H1 (cell line): ENCODE measurements around the gene PGAM2. TPM values are rescaled to one million over a fixed set of nuclear protein-coding genes. Genes with fewer than 3 reads are reported as not detected.

Experiments used
- CTCF ChIA-PET: fragments of 300-600 bp; sonication (Branson Sonifier 250); formaldehyde crosslinking; loops from one replicate; lab custom pipeline; 2021; ENCODE audit not compliant: partially characterized antibody; lab: Charles Lee
- POLR2A ChIA-PET: fragments of 300-600 bp; sonication (Branson Sonifier 250); formaldehyde crosslinking; loops from one replicate; lab custom pipeline; 2021; ENCODE audit warnings: inconsistent platforms; ENCODE audit not compliant: partially characterized antibody; lab: Charles Lee
- DNase-seq, 2 experiments: peaks; one replicate each; pipeline versions ENCODE4 v3.0.0 to v3.0.0-alpha.2; 2010 to 2022; ENCODE audit warnings: low spot score in 2 of 2, low read depth in 1 of 2, mixed read lengths in 1 of 2
- FAIRE-seq: peaks from 2 replicates; lab custom pipeline; 2011; peaks lifted over from hg19 to GRCh38; lab: Jason Lieb, UNC
- H2AFZ ChIP-seq: 2 replicates; pipeline ENCODE4 v1.8.1; 2012; ENCODE audit warnings: low read length, inconsistent platforms
- H2AK5ac ChIP-seq: 2 replicates; pipeline ENCODE4 v1.6.1; 2013; ENCODE audit warnings: low read depth, low read length
- H2BK120ac ChIP-seq: replicated peaks from 2 replicates; pipeline ENCODE3; 2013; ENCODE audit warnings: low read depth, low read length, inconsistent platforms
- H2BK12ac ChIP-seq: 2 replicates; pipeline ENCODE4 v1.6.1; 2013; ENCODE audit warnings: low read depth, low read length
- H2BK15ac ChIP-seq: 2 replicates; pipeline ENCODE4 v1.6.1; 2013; ENCODE audit warnings: low read length
- H2BK20ac ChIP-seq: 2 replicates; pipeline ENCODE4 v1.6.1; 2013; ENCODE audit warnings: low read length
- H2BK5ac ChIP-seq: 2 replicates; pipeline ENCODE4 v1.6.1; 2013; ENCODE audit warnings: low read depth, low read length
- H3K14ac ChIP-seq: 2 replicates; pipeline ENCODE4 v1.6.1; 2013; ENCODE audit warnings: inconsistent platforms; ENCODE audit not compliant: insufficient read length
- H3K18ac ChIP-seq: 2 replicates; pipeline ENCODE4 v1.6.1; 2013; ENCODE audit warnings: low read length; ENCODE audit errors: extremely low read depth
- H3K23ac ChIP-seq: 2 replicates; pipeline ENCODE4 v1.6.1; 2013; ENCODE audit warnings: inconsistent platforms; ENCODE audit not compliant: insufficient read length
- H3K23me2 ChIP-seq: 2 replicates; pipeline ENCODE4 v1.6.1; 2013; ENCODE audit warnings: low read depth, low read length
- H3K27ac ChIP-seq: 2 replicates; pipeline ENCODE4 v1.6.1; 2011; ENCODE audit warnings: low read depth, low read length, inconsistent platforms
- H3K27me3 ChIP-seq, 4 experiments: replicated peaks in 1 of 4; 1 replicate in 1 of 4; 2 replicates in 3 of 4; pipeline versions ENCODE4 v1.6.1 to v1.8.1; 2011 to 2013; ENCODE audit warnings: low read length in 3 of 4, mild to moderate bottlenecking in 3 of 4, inconsistent platforms in 2 of 4, mixed read lengths in 2 of 4, moderate library complexity in 1 of 4; ENCODE audit not compliant: control insufficient read depth in 3 of 4, insufficient read depth in 3 of 4; ENCODE audit errors: extremely low read depth in 1 of 4
- H3K36me3 ChIP-seq, 4 experiments: 2 replicates each; pipeline versions ENCODE4 v1.6.1 to v1.8.1; 2011 to 2013; ENCODE audit warnings: mild to moderate bottlenecking in 4 of 4, low read length in 3 of 4, moderate library complexity in 2 of 4, control low read depth in 1 of 4, inconsistent platforms in 1 of 4; ENCODE audit not compliant: insufficient read depth in 4 of 4, control insufficient read depth in 2 of 4
- H3K4ac ChIP-seq: replicated peaks from 2 replicates; pipeline ENCODE3; 2013; ENCODE audit warnings: low read length, low read depth, mixed read lengths, inconsistent platforms; ENCODE audit not compliant: insufficient read length
- H3K4me1 ChIP-seq, 4 experiments: replicated peaks in 1 of 4; 1 replicate in 1 of 4; 2 replicates in 3 of 4; pipeline versions ENCODE4 v1.6.1 to v1.8.1; 2011 to 2013; ENCODE audit warnings: low read length in 3 of 4, inconsistent platforms in 2 of 4, mixed read lengths in 1 of 4; ENCODE audit not compliant: insufficient read depth in 4 of 4, control insufficient read depth in 3 of 4
- H3K4me2 ChIP-seq, 2 experiments: 2 replicates each; pipeline versions ENCODE4 v1.6.1 to v1.8.1; 2011 to 2013; ENCODE audit warnings: low read depth in 2 of 2, low read length in 2 of 2, control low read depth in 1 of 2, inconsistent platforms in 1 of 2, mild to moderate bottlenecking in 1 of 2; ENCODE audit not compliant: insufficient read depth in 1 of 2
- H3K4me3 ChIP-seq, 4 experiments: fragments of 200-600, 300-600 bp in 1 of 4; sonication (generic), shearing (Covaris generic), sonication (Bioruptor Twin) in 1 of 4; 2 replicates each; pipeline versions ENCODE4 v1.5.1 to v1.8.1; 2011 to 2016; ENCODE audit warnings: low read length in 4 of 4, low read depth in 3 of 4, control low read depth in 2 of 4, inconsistent platforms in 2 of 4, mild to moderate bottlenecking in 2 of 4, mixed read lengths in 1 of 4, moderate library complexity in 1 of 4; ENCODE audit not compliant: insufficient read depth in 2 of 4; ENCODE audit errors: extremely low read depth in 1 of 4
- H3K56ac ChIP-seq: replicated peaks from 2 replicates; pipeline ENCODE3; 2013; ENCODE audit warnings: low read depth, mild to moderate bottlenecking, mixed read lengths, low read length, inconsistent platforms; ENCODE audit not compliant: insufficient read length
- H3K79me1 ChIP-seq: 2 replicates; pipeline ENCODE4 v1.6.1; 2013; ENCODE audit warnings: low read depth, low read length, control low read depth
- H3K79me2 ChIP-seq, 2 experiments: 2 replicates each; pipeline versions ENCODE4 v1.6.1 to v1.8.1; 2012 to 2013; ENCODE audit warnings: low read length in 2 of 2, mild to moderate bottlenecking in 2 of 2, inconsistent platforms in 1 of 2; ENCODE audit not compliant: insufficient read depth in 2 of 2, control insufficient read depth in 1 of 2
- H3K9ac ChIP-seq, 4 experiments: replicated peaks in 1 of 4; 1 replicate in 1 of 4; 2 replicates in 3 of 4; pipeline versions ENCODE4 v1.6.1 to v1.8.1; 2011 to 2013; ENCODE audit warnings: low read depth in 3 of 4, low read length in 3 of 4, control low read depth in 2 of 4, mild to moderate bottlenecking in 2 of 4, moderate library complexity in 2 of 4, inconsistent platforms in 1 of 4; ENCODE audit errors: extremely low read depth in 1 of 4
- H3K9me3 ChIP-seq, 2 experiments: 2 replicates each; pipeline versions ENCODE4 v1.6.1 to v1.8.1; 2012 to 2013; ENCODE audit warnings: mild to moderate bottlenecking in 2 of 2, moderate library complexity in 2 of 2, control low read depth in 1 of 2, inconsistent platforms in 1 of 2, low read depth in 1 of 2, low read length in 1 of 2, mixed read lengths in 1 of 2; ENCODE audit not compliant: insufficient read depth in 2 of 2
- H4K20me1 ChIP-seq, 2 experiments: replicated peaks in 1 of 2; 2 replicates each; pipeline versions ENCODE3 to v1.8.1; 2011 to 2013; ENCODE audit warnings: inconsistent platforms in 2 of 2, low read length in 2 of 2, mild to moderate bottlenecking in 1 of 2; ENCODE audit not compliant: insufficient read depth in 2 of 2, control insufficient read depth in 1 of 2
- H4K5ac ChIP-seq: 2 replicates; pipeline ENCODE4 v1.6.1; 2013; ENCODE audit warnings: low read length, low read depth, mixed read lengths, inconsistent platforms; ENCODE audit not compliant: insufficient read length
- H4K8ac ChIP-seq: 2 replicates; pipeline ENCODE4 v1.8.0; 2013; ENCODE audit warnings: mild to moderate bottlenecking, moderate library complexity, low read length, inconsistent platforms; ENCODE audit not compliant: insufficient read depth; ENCODE audit errors: extremely low read depth
- H4K91ac ChIP-seq: replicated peaks from 2 replicates; pipeline ENCODE3; 2013; ENCODE audit warnings: low read length, mixed read lengths, inconsistent platforms; ENCODE audit not compliant: insufficient read length
- CHD1 ChIP-seq: IDR thresholded peaks from 2 replicates; pipeline ENCODE4 v1.6.1; 2012; ENCODE audit warnings: low read depth, low read length, improper control_type of control experiment
- TAF1 ChIP-seq: IDR thresholded peaks from 2 replicates; pipeline ENCODE4 v1.6.1; 2011; ENCODE audit warnings: mild to moderate bottlenecking, low read depth, low read length
- WGBS, 2 experiments: shearing (Covaris generic) in 1 of 2; methylation state at CpG; one replicate each; pipeline versions ENCODE4 v1.1.6 to v1.1.7; 2013 to 2015; ENCODE audit warnings: low lambda C conversion rate in 2 of 2, mixed read lengths in 2 of 2, inconsistent platforms in 1 of 2, low coverage in 1 of 2, missing lambda C conversion rate in 1 of 2; ENCODE audit not compliant: insufficient replicate concordance in 2 of 2, insufficient coverage in 1 of 2, insufficient read length in 1 of 2; ENCODE audit errors: extremely low coverage in 1 of 2, missing lambda C conversion rate in 1 of 2; 5-methylcytosine and 5-hydroxymethylcytosine counted together
- polyA plus RNA-seq, 7 experiments: library from polyadenylated mRNA; depleted of rRNA in 3 of 7; stranded (reverse) in 5 of 7; unstranded in 2 of 7; fragments of >200 nt in 5 of 7; fragments of 200-250 nt in 2 of 7; gene quantifications; 1 replicate in 5 of 7; 2 replicates in 1 of 7; 4 replicates in 1 of 7; pipeline versions ENCODE4 v1.2.1 to v1.2.3, GENCODE V29; 2011 to 2013; ENCODE audit warnings: missing spikeins in 2 of 7, mixed read lengths in 2 of 7
- total RNA-seq: library from RNA; stranded (reverse); fragmentation: NEBNext Ultra II Directional; extraction: Animal tissue kit (Norgen Biotek cat#: 25700); gene quantifications from 2 replicates; pipeline ENCODE4 v1.2.1, GENCODE V29; 2021

Gene PGAM2
- total and polyA plus RNA-seq, 2 of the 8 experiments (the other 6 are each of a cell fraction or from before 2014, with no cell fraction given) = 2.1 to 2.9 TPM

DNA sequence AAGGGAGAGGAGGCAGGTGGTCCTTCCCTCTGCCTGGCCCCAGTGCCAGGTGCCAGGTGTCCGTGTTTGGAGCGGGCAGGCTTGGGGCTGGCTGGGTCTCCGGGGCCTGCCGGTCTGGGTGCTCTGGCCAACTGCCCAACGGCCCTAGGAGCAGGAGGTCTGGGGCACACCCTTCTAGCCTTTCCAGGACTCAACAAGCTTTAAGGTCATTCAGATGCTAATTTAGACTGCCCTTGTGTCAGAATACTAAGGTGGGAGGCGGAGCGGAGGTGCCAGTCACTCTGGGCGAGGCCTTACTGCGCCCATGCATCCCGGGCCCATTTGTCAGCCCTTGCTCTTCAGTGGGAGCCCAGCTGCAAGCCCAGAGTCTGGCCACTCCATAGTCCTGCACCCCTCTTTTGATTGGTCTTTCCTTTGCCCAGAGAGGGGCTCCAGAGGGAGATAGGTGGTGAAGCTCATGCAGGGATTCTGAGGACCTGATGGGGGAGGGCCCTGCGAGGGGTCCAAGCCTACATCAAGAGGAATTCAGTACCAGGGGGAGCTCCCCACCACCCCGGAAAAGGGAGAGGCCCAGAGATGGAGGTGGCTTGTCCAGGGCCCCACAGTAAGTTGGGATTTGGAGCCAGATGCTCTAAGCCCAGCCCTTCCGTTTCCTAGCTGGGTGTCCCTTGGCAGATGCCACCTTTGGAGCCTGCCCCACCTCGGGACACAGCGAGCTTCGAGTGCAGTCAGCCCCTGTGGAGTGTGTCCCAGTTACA, 1.3 kb downstream of the PGAM2 start:
- Histone ChIP-seq H4K20me1 (peaks cover 5 to 10% of the 10 kb centered on the region in 2 experiments), H4K8ac (no peak overlapping the region; the same call in 1 of the 2 replicates), H3K23ac (no peak overlapping the region), H4K5ac (no peak overlapping the region), H3K23me2 (no peaks in the 10 kb centered on the region), H3K27ac (no peak overlapping the region), H3K18ac (peak overlapping the region; percentile 48; the same call in 1 of the 2 replicates), H3K27me3 (peaks cover 0 to 3% (median 0%) of the 10 kb centered on the region in 4 experiments; a peak in 2 of 7 replicates), H2BK5ac (no peak overlapping the region), H3K4me1 (peaks cover 9 to 30% (median 26%) of the 10 kb centered on the region in 4 experiments), H3K9me3 (no peaks in the 10 kb centered on the region), H2BK120ac (no peak overlapping the region), H3K36me3 (peaks cover 0 to 18% (median 11%) of the 10 kb centered on the region in 4 experiments; a peak in 6 of 8 replicates), H4K91ac (no peak overlapping the region), H3K4me2 (peak overlapping the region; percentile 57 to 62), H2AFZ (no peak overlapping the region), H2BK12ac (no peak overlapping the region; the same call in 1 of the 2 replicates), H3K56ac (no peak overlapping the region), H3K9ac (no peak overlapping the region), H2BK15ac (no peak overlapping the region), H3K4me3 (peak overlapping the region in 3 of 4 experiments; percentile 16 to 35 (median 17); a peak in 3 of 8 replicates), H3K79me1 (no peaks in the 10 kb centered on the region), H2AK5ac (no peak overlapping the region), H3K14ac (no peak overlapping the region), H3K79me2 (no peaks in the 10 kb centered on the region), H2BK20ac (no peak overlapping the region), H3K4ac (no peak overlapping the region)
- WGBS, 2 experiments = 46% methylated on average over 16 of the region's 16 CpGs; no CpG with 5 or more reads in 1 of the 2 experiments
- DNase-seq = peak in 1 of 2 experiments; percentile 69
- FAIRE-seq = no peak
- POLR2A ChIA-PET = interaction anchor here (0.7 to 7.1 kb wide), 15 partner anchors 8 to 209 kb away, joined by 3 to 48 read pairs (median 4); partner anchors contain the start of gene AEBP1
- CTCF ChIA-PET = interaction anchor here (0.8 to 1.9 kb wide), 9 partner anchors 8 to 150 kb away, joined by 3 to 9 read pairs (median 3); partner anchors contain the start of gene DBNL
- TF ChIP-seq TAF1 = 0 out of 2 replicates have a peak, but pooled peaks have one; percentile 15
- TF ChIP-seq CHD1 = no peak
